Jurkat, Clone E6-1 (cell line): ENCODE results near the gene DAPK3.
"Not testable (repeated sequence)": the region's sequence is repeated elsewhere in the genome, so short reads cannot be mapped to it uniquely, and the experiment has no call there.

Experiments used
- DNase-seq: peaks from one replicate; pipeline ENCODE4 v3.0.0-alpha.2; 2011; ENCODE audit warnings: low read depth, low spot score
- H3K4me3 ChIP-seq: 2 replicates; pipeline ENCODE4 v1.5.1; 2011; ENCODE audit warnings: mild to moderate bottlenecking, low read length, control low read depth, moderate library complexity

DAPK3 gene

DNA sequence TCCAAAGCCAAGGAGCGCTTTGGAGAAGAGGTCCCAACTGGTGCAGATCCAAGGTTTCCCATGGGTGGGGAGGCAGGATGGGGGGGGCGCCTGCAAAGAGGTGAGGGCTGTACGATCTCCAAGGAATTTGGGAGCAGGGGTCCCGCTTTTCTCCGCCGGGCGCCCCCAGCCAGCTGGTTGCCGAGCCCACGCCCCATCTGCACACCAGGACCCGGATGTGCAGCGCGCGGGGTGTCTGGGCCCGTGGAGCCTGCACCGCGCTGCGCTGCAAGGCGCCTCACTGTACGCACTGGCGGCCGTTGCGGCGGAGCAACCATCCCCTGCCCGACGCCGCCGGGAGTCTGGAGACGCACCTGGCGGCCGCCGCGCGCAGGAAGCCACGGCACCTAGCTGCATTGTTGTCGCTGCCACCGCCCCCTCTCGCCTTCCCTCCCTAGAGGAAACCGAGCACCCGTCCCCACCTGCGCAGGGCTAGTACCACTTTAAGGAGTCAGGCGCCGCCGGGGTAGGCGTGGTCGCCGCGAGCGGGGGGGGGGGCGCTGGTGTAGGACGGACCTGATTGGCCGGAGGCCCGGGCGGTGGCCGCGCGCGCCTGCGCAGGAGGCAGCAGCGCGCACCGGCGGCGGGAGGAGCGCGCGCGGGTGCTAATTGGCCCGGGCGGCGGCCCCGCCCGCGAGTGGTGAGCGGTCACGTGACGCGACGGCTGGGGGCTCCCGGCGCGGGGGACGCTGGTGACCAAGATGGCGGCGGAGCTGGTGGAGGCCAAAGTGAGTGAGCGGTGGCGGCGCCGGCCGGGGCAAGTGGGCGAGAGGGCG is 36.3 kb upstream of the DAPK3 start, which contains the start of gene PIAS4:
PIAS4 (plus strand) TSS at position 716 of the 815 bp plus-strand sequence; CDS start at position 741, 25 bp downstream.
- peak within 1 kb of the TSS; percentile 77 for H3K4me3 ChIP-seq
- peak; percentile 91 for DNase-seq

DNA sequence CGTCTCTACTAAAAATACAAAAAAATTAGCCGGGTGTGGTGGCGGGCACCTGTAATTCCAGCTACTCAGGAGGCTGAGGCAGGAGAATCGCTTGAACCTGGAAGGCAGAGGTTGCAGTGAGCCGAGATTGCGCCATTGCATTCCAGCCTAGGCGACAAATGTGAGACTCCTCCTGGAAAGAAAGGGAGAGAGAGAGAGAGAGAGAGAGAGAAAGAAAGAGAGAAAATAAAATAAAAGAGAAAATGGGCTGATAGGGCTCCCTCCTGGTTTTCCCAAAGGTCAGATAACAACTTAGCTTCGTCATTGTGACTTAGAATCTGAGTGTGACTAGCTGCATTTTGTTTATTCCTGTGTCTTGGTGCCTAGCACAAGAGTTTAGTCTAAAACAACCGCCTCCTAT is 34.5 kb upstream of the DAPK3 start:
- H3K4me3 ChIP-seq, DNase-seq: not testable (repeated sequence)

DNA sequence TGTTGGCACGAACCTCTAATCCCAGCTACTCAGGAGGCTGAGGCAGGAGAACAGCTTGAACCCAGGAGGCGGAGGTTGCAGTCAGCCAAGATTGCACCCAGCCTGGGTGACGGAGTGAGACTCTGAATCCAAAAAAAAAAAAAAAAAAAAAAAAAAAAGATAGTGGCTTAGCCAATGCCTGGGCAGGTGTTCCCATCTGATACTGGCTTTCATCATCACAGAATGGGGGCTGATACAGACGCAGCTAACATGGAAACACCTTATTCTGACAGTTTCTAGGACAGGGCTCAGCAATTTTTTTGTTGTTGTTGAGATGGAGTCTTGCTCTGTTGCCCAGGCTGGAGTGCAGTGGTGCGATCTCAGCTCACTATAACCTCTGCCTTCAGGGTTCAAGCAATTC is 29.9 kb upstream of the DAPK3 start:
- not testable (repeated sequence) for DNase-seq

DNA sequence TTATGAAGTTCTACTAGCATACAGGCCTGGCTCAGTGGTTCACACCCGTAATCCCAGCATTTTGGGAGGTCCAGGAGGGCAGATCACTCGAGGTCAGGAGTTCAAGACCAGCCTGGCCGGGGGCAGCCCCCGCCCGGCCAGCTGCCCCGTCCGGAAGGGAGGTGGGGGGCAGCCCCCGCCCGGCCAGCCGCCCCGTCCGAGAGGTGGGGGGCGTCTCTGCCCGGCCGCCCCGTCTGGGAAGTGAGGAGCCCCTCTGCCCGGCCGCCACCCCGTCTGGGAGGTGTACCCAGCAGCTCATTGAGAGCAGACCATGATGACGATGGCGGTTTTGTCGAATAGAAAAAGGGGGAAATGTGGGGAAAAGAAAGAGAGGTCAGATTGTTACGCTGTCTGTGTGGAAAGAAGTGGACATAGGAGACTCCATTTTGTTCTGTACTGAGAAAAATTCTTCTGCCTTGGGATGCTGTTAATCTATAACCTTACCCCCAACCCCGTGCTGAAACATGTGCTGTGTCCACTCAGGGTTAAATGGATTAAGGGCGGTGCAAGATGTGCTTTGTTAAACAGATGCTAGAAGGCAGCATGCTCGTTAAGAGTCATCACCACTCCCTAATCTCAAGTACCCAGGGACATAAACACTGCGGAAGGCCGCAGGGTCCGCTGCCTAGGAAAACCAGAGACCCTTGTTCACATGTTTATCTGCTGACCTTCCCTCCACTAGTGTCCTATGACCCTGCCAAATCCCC is 27.9 kb upstream of the DAPK3 start:
- H3K4me3 ChIP-seq, DNase-seq: not testable (repeated sequence)

More for the DNA sequence above, 29.9 kb upstream of the DAPK3 start:
- H3K4me3 ChIP-seq: not testable (repeated sequence)

DNA sequence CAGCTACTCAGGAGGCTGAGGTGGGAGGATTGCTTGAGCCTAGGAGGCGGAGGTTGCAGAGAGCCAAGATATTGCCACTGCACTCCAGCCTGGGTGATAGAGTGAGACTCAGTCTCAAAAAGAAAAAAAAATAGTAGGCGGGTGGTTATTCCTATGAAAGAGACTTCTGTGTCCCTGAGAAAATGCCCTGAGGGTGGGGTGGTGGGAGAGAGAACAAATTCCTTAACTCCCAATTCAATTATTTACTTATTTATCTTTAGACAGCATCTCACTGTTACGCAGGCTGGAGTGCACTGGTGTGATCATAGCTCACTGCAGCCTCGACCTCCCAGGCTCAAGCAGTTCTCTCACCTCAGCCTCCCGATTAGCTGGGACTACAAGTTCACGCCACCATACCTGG is 24.7 kb upstream of the DAPK3 start:
- no peak for DNase-seq
- H3K4me3 ChIP-seq: no peak overlapping the region

DNA sequence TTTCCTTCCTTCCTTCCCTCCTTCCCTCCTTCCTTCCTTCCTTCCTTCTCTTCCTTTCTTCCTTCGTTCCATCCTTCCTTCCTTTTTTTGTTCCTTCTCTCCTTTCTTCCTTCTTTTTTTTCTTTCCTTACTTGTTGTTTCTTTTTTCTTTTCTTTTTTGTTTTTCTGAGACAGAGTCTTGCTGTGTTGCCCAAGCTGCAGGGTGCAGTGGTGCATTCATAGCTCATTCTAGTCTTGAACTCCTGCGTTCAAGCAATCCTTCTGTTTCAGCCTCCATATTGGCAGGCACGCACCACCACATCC is 19.9 kb upstream of the DAPK3 start:
- DNase-seq: no peak
- H3K4me3 ChIP-seq: no peak overlapping the region

DNA sequence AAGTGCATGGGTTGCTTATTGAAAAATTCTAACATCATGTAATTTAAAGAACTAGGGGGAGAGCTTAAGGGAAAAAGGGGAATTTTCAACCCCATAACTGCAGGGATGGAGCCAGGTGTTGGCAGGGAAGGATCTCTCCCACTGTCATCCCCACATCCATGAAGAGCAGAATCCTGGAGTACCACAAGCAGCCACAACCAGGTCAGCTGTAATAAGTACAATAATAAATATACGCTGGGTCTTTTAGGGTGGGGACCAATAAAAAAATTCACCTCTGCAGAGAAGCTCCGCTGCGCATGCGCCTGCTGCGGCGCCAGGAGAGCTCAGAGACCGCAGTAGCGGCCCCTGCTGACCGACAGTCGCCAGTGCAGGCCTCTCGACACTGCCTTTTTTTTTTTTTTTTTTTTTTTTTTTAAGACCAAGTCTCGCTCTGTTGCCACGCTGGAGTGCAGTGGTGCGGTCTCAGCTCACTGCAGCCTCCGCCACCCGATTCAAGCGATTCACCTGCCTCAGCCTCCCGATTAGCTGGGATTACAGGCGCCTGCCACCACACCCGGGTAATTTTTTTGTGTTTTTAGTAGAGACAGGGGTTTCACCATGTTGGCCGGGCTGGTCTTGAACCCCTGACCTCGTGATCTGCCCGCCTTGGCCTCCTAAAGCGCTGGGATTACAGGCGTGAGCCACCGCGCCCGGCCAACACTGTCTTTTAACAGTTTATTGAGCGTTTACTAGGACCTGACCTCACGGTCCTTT is 16.9 kb upstream of the DAPK3 start:
- peak overlapping the region; percentile 100 for H3K4me3 ChIP-seq
- peak; percentile 84 for DNase-seq

DNA sequence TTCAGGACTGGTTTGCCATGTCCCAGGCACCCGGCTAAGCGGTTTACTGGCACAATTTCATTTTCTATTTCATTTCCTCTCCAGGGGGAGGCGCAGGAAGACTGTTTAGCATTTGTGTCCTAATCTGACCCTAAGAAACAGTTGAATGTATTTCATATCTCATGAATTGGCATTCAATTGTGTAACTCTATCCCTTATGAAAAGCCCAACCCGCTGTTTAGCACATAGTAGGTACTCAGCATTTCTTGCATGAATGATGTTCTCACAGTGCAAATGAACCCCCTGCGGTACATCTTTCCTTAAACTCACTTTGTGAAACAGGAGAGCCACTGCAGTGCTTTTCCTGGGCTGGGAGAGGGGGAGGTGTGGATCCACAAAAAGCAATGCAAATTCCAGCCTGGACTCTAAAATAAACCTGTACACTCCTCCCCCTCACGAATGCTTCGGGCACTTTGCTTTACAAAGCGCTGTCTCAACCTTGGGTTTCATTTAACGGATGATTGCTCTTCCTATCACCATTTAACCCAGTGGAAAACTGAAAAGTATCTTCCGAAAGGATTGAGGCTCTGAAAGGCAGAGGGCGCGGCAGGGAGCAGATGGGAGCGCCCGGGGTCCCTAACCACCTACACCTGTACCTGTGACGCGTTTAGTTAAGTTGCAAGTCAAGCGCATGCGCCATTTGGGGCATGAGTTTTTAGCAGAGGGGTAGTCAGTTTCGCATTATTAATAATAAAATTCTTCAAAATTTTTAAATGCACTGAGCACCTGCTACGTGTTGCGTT is 15.6 kb upstream of the DAPK3 start:
- peak overlapping the region; percentile 100 for H3K4me3 ChIP-seq
- peak; percentile 72 for DNase-seq

DNA sequence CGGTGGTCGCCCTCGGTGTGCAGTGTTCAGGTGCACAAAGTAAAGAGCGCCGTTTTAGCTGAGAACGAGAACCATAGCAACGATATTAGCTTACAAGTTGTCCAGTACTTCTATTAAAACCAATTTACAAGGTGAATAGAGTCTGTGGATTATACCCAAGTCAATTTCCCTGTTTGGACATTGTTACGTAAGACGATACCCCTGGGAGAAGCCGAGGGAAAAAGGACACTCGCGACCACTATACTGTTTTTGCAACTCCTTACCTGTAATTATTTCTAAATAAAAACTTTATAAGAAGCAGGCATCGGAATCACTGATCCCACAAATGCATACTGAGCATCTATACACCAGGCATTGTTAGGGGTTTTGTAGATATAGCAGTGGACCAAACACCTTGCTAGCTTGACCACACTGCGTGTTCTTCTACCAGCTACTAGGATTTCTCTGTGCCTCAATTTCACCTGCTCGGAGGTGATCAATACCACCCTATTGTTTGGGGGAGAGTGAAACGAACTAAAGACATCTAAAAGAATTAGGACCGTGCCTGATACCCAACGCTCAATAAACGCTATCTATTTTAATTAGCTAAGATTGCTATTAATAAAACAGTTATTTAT is 14.9 kb upstream of the DAPK3 start:
- peak overlapping the region; percentile 100 for H3K4me3 ChIP-seq
- DNase-seq: no peak

DNA sequence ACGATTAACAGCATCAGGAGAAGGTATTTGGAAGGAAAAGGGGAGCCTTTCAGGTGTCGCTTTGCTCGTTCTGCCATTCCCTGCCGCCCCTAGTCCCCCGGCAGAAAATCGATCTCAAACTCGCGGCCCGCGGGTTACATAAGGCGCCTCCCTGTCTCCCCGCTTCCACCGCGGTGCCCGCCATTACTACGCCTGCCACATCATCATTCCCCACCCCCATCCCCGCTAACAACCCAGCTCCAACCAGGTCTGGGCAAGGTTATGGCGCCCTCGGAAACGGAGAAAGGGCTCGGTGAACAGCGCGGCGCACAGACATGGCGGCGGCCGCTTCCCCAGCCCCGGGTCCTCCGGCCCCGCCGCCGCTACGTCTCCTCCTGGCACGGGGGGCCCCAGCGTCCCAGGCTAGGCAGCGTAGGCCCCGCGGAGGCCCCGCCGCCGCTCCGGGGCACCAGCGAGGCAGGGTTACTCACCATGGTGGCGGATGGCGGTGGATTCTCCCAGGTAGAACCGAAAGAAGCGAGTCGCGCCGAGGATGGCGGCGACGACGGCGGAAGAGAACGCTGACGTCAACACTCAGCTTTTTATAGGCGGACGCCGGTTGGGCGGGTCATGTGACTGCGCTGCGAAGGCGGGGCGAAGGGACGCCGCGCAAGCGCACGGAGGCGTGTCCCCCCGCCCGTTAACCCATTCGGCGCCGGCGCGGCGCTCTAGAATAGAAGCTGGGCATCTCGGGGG is 14.2 kb upstream of the DAPK3 start, which contains the start of gene EEF2:
EEF2 (minus strand) TSS at position 556 of the 735 bp plus-strand sequence; CDS start at position 473, 83 bp downstream.
- peak within 1 kb of the TSS; percentile 100 for H3K4me3 ChIP-seq
- DNase-seq: peak; percentile 87

DNA sequence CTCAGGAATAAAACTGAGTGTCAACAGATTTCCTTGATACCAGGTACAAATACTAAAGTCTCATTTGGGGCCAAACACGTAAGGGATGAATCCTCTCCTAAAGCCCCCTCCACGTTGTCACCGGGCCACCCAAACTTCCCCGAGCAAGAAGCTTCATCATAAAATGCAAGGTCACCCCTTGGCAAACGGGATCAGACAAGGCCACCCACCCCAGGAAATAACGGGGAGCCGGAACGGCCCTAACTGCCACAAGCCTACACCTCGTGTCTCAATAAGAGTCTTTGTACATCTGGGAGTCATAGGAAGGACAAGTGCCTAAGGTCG is 13.6 kb upstream of the DAPK3 start:
- peak overlapping the region; percentile 100 for H3K4me3 ChIP-seq

DNA sequence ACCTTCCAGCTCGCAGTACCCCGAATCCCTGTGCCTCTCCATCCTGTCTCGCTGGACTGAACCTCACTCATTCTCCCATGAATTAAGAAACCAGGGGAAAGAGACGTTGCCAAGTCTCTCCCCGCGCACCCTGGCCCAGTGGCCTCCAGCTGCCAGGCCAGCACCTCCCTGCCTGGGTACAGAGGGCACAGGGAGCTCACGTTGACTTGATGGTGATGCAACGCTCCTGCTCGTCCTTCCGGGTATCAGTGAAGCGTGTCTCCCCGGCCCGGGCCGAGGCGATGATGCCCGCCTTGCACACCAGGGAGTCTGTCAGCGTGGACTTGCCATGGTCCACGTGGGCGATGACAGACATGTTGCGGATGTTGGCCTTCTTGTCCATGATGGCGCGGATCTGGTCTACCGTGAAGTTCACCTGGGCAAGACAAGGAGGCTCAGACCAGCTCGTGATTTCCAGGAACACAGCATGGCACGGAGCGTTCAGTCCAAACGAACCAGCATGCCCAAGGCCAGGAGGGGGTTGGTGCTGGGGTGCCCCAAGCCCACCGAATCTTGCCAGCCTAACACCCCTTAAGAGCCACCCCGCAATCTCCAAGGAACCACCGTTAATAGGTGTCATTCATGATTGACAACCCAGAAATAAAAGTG is 13.2 kb upstream of the DAPK3 start:
- H3K4me3 ChIP-seq: peak overlapping the region; percentile 100
- no peak for DNase-seq

More for the DNA sequence above, 13.6 kb upstream of the DAPK3 start:
- no peak for DNase-seq

DNA sequence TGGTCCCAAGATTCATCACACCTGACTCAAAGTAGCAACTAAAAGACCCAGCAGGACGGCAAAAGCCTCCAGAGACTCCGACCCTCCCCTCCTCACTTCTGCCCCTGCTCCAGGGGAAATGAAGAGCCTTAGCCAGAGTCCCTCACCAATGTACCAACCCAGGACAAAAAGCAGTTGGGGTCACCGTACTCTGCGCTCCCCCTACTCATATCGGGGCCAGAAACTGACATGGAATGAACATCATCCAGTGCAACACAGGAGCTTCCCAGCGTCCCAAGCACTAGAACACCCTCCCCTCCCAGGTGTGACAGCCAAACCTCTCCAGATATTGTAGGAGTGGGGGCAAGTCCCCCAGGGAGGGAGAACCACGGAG is 12.6 kb upstream of the DAPK3 start:
- peak overlapping the region; percentile 100 for H3K4me3 ChIP-seq
- DNase-seq: no peak

DNA sequence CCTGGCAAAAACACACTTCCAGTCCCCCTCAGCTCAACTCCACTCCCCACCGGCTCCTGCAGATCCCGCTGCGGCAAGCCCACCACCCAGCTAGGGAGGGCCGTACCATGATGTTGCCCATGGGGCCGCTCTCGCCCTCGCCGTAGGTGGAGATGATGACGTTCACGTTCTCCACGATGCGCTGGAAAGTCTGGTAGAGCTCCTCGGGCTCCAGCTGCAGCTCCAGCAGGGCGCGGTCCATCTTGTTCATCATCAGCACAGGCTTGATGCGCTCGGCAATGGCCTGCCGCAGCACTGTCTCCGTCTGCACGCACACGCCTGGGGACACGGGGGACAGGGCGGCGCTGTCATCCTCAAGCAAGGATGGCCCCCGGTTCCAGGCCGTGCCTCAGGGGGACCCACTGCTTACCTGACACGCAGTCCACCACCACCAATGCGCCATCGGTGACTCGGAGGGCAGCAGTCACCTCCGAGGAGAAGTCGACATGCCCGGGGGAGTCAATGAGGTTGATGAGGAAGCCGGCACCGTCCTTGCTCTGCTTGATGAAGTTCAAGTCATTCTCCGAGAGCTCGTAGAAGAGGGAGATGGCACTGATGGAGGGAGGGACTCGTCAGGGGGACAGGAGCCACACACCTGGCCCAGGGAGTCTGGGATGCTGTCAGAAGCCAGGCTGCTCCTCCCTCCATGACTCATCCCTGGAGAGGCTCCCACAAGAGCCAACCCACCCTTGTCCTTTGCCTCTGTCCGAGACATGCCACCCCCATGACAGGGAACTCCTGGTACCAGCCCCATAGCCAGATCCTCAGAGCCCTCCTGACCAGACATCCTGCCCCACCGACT is 12.0 kb upstream of the DAPK3 start:
- no peak for DNase-seq
- H3K4me3 ChIP-seq: no peak overlapping the region

DNA sequence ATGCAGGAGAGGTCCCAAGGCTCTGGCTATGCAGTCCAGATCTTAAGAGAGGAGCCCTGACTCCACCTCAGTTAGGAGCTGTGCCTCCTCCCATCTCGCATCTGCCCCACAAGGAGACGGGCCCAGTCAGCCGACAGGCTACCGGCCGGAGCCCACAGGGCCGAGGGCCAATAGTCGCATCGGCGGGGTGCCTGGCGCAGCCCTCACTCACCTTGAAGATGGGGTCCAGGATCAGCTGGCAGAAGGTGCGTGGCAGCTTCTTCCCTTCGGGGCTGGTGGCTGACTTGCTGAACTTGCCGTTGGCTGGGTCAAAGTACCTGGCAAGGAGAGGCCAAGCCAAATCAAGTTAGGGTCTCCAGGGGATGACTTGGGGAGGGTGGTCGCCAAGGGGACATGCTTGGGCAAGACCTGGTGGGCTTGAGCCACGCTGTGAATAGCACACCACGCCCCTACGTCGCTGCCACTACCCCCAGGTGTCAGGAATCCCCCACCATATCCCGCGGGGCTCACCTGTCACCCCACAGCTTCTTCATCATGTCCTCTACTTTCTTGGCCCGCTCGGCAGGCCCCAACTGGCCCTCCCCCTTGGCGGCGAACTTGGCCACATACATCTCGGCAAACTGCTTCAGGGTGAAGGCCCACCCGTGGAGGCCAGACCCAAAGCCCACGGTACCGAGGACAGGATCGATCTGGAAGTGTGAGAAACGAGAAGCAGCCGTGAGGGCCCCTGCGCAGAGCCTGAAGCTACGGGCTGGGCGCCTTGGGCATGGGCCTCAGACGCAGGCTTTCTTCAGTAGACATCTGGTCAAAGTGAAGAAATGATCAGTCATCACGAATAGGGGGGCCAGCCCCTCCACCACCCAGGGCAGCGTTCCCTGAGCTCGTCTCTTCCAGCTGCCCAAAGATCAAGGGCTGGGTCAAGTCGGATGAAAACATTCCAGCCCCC is 11.1 kb upstream of the DAPK3 start:
- H3K4me3 ChIP-seq: no peak overlapping the region
- DNase-seq: no peak

DNA sequence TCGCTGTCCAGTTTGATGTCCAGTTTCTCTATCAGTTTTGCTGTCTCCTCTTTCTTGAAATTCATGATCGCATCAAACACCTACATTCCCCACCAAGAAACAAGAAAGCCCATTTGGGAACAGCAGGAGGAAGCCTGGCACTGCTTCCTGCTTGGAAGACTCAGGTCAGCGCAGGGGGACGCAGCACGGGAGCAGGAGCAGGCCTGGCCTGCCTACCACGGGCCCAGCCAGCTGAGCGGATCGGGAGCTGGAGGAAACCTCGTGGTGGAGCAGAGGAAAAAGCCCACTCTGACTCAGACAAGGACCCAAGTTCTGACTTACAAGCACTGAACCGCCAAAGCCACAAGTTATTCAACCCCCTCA is 10.5 kb upstream of the DAPK3 start:
- DNase-seq: no peak
- H3K4me3 ChIP-seq: no peak overlapping the region
